GM19468 (cell line): ENCODE measurements around the gene DCDC2C.

Experiments
- ATAC-seq: cut with Tn5 transposase; IDR thresholded peaks from one replicate; pipeline ENCODE4 v1.9.1; 2021; ENCODE audit warnings: mild to moderate bottlenecking, moderate library complexity, moderate number of reproducible peaks; ENCODE audit not compliant: unreplicated experiment; ENCODE audit errors: extremely low read depth

The DCDC2C gene

GRCh38 chr2:3672861-3673678 is 30.3 kb upstream of the DCDC2C start:
- ATAC-seq, result no peak

GRCh38 chr2:3674066-3674845 is 29.1 kb upstream of the DCDC2C start:
- ATAC-seq, result no peak

DNA sequence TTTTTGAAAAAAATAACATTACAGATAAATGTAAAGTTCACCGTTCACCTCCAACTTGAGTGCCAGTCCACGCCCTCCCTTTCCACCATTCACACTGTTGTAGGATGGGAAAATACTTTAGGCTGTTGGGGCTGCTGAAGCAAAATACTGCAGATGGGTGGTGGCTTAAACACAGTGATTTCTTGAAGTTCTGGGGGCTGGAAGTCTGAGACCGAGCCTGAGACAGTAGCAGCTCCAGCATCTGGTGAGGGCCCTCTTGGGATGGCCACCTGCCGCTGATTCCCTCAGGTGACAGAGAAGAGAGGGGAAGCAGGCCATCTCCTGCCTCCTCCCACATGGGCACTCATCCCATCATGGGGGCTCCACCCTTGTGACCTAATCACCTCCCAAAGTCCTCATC is 27.7 kb upstream of the DCDC2C start:
- ATAC-seq, result no peak

DNA sequence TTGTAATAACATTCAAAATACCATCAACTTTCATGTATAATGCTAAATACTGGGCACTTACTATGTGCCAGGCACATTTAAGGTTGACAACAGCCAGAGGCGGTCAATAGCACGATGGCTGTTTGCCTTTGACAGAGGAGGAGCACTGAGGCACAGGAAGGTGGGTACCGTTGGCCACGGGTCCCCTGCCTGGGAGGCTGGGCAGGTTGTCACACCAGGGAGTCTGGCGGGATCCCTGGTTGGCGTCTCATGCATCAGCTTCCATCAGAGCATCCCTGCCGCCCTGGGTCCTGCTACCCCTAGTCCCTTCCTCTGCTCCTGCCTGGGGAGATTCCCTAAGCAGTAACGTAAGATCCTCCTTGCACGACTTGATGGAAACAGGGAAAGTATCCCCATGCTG is 25.9 kb upstream of the DCDC2C start:
- ATAC-seq, result no peak

DNA sequence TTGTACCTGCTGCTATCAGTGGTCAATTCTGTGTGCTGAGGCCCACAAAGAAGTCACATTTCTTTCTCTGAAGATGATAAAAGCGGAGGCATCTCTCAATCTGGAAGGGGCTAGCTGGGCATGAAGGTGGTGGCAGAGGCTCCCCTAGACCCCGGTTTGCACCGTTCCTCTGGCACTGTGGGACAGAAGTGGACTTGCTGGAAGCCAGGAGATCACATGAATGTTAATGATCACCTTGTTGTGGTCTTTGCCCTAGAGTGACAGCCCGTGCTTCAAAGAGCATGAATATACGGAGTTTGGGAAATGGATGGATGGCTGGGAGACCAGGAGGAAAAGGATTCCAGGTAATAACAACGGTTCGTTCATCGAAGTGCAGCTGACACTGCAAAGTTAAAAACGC is 25.2 kb upstream of the DCDC2C start:
- no peak for ATAC-seq

- no peak for ATAC-seq
These were observed 24.2 kb upstream of the DCDC2C start for GRCh38 chr2:3679180-3679579.

- no peak for ATAC-seq
These were observed 23.6 kb upstream of the DCDC2C start for GRCh38 chr2:3679616-3680393.

GRCh38 chr2:3680548-3681345 is 22.6 kb upstream of the DCDC2C start:
- ATAC-seq, result no peak

- ATAC-seq, result no peak
These were observed 21.8 kb upstream of the DCDC2C start for GRCh38 chr2:3681625-3682024.

DNA sequence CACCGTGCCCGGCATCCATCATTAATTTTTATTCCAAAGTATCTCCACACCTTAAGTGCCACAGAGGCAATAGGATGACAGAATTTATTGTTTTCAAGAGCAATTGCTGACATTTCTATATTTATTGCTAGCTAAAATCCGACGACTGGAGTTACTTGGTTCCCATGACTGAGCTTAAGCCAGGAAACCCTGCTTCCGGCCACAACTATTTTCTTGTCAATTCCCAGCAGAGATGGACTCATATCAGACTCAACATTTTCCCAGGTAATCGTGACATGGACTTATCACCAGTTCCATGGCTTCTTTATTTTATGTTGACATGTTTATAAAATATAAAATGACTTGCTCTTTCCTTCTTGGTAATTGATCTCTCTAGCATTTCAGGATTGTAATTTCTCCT is 20.6 kb upstream of the DCDC2C start:
- no peak for ATAC-seq

DNA sequence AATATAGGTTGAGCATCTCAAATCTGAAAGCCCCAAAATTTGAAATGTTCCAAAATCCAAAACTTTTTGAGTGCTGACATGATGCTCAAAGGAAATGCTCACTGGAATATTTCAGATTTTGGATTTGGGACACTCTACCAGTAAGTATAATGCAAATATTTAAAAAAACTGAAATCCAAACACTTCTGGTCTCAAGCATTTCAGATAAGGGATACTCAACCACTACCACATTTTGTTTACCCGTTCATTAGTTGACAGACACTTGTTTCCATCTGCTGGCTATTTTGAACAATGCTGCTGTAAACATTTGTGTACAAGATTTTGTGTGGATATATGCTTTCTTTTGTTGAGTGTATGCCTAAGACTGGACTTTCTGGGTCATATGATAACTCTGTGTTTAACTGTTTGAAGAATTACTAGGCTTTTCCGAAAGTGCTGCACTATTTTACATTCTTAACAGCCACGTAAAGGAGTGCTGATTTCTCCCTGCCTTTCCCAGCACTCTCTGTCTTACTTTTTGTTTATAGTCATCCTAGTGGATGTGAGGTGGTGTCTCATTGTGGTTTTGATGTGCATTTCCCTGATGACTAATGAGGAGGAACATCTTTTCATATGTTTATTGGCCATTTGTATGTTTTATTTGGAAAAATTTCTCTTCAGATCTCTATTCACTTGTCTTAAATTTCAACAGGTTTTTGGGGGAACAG is 19.5 kb upstream of the DCDC2C start:
- no peak for ATAC-seq

DNA sequence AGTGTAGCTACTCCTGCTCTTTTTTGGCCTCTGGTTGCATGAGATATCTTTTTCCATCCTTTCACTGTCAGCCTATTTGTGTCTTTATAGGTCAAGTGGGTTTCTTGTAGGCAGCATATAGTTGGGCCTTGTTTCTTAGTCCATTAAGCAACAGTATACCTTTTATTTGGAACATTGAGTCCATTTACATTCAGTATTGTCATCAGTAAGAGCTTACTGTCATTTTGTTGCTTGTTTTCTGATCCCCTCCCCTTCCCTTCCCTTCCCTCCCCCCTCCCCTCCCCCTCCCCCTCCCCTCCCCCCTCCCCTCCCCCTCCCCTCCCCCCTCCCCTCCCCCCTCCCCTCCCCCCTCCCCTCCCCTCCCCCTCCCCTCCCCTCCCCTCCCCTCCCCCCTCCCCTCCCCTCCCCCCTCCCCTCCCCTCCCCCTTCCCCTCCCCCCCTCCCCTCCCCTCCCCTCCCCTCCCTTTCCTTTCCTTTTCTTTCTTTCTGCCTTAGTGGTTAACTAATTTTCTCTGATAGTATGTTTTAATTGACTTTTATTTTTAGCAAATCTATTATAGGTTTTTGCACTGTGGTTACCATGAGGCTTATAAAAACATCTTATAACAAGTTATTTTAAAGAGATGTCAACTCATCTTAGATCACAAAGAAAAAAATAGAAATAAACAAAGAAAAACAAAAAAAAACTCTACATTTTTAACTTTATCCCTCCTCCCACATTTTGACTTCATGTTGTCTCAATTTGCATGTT is 13.2 kb upstream of the DCDC2C start:
- no peak for ATAC-seq

DNA sequence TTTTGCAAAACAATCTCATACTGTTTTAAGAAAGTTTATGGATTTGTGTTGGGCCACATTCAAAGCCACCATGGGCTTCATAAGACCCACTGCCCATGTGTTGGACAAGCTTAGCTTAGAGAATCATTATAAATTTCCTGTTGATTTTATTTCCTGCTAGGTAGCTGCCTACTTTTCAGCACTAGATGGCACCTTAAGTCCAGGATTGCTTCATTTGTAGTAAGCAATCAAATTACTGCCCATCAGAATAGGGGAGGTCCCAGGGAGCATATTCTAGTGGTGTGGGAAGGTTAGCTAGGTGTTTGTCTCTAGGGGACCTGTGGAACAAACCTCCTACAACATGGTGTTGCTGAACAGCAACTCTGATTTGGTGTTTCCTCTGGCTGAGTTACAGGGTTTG is 11.0 kb upstream of the DCDC2C start:
- ATAC-seq, result no peak

- no peak for ATAC-seq
These were observed 6.8 kb upstream of the DCDC2C start for GRCh38 chr2:3696545-3696944.

- ATAC-seq, result no peak
These were observed 2.3 kb upstream of the DCDC2C start for GRCh38 chr2:3701071-3701470.

- ATAC-seq, result no peak
These were observed 481 bp downstream of the DCDC2C start for GRCh38 chr2:3703757-3704355.

DNA sequence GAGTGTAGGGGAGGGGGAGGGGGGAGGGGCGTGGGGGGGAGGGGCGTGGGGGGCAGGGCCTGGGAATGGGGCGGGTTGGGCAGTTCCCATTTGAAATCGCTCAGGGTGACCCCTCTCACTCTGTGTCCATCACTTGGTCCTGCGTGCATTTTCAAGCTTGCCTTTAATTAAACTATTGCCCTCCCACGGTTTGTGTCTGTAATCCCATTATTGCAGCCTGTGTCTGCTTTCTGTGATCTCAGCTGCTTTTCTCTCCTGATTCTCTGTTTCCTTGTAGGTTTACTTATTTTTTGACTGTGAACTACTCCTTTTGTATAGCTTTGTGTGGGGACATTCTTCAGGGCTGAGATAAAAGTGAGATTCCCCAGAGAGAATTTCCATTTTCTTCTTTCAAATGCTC is 1.3 kb downstream of the DCDC2C start:
- ATAC-seq, result no peak

GRCh38 chr2:3705782-3706181 is 2.4 kb downstream of the DCDC2C start:
- ATAC-seq, result no peak
